Hair follicle dermal papilla cell (primary cell): ENCODE data around the gene ACER1. TPM values are rescaled to one million over a fixed set of nuclear protein-coding genes. Genes with fewer than 3 reads are reported as not detected.

Source experiments
- total RNA-seq: library from RNA; depleted of rRNA; stranded (reverse); fragments of >200 nt; gene quantifications from 2 replicates; pipeline ENCODE4 v1.2.3, GENCODE V29; 2012

The ACER1 gene, protein sequence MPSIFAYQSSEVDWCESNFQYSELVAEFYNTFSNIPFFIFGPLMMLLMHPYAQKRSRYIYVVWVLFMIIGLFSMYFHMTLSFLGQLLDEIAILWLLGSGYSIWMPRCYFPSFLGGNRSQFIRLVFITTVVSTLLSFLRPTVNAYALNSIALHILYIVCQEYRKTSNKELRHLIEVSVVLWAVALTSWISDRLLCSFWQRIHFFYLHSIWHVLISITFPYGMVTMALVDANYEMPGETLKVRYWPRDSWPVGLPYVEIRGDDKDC
- not detected in 2 replicates for total RNA-seq

DNA sequence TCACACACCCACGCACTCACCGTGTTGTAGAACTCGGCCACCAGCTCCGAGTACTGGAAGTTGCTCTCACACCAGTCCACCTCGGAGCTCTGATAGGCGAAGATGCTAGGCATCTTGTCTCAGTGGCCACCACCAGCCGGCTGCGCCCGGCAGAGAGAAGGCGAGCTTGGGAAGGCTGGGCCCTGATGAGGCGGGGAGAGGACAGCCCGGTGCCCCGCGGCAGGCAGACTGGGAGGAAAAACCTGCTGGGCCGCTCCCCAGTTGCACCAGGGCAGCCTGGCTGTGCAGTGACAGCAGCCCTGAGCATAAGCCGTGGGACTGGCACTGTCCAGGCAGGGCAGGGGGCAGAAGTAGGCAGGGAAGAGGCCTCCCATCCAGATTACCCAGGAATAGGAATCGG is at the start of gene ACER1:
Gene ACER1, minus strand, starts transcription at position 174 of the 400 bp plus-strand sequence. Its CDS starts 61 bp downstream, at position 113.

DNA sequence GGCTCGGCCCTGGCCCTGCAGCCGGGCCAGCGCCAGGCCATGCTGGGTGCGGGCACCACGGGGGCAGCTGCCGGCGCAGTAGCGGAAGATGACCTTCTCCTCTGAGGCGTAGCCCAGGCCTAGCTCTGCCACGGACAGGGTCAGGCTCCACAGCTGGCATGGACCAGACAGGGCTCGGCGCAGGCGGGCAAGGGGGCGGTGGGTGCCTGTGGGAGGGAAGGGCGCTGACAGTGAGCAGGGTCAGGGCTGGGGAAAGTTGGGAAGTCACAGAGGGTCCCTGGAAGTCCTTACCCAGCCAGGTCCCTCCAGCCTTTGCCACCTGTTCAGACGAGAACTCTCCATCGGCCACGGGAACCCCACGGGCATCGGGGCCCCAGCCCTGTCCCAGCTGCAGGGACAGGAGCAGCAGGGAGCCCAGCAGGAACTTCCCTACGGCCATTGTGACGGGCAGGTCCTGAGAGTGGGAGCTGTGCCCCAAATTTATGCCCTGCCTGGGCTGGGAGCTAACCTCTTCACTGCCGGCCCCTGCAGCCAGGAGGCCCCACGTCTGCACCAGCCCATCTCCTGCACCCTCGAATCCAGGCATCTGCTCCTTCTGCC is 42.1 kb upstream of the ACER1 start, which contains the start of gene PSPN:
Gene PSPN, minus strand, starts transcription at position 523 of the 600 bp plus-strand sequence. Its CDS starts 84 bp downstream, at position 439.

DNA sequence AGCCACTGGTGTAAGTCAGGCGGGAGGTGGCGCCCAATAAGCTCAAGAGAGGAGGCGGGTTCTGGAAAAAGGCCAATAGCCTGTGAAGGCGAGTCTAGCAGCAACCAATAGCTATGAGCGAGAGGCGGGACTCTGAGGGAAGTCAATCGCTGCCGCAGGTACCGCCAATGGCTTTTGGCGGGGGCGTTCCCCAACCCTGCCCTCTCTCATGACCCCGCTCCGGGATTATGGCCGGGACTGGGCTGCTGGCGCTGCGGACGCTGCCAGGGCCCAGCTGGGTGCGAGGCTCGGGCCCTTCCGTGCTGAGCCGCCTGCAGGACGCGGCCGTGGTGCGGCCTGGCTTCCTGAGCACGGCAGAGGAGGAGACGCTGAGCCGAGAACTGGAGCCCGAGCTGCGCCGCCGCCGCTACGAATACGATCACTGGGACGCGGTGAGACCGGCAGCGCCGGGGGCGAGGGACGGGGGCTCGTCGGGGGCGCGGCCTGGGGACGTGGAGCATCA is 39.2 kb upstream of the ACER1 start, which contains the start of gene ALKBH7:
Gene ALKBH7, plus strand, starts transcription at position 201 of the 502 bp plus-strand sequence. Its CDS starts 27 bp downstream, at position 228.

DNA sequence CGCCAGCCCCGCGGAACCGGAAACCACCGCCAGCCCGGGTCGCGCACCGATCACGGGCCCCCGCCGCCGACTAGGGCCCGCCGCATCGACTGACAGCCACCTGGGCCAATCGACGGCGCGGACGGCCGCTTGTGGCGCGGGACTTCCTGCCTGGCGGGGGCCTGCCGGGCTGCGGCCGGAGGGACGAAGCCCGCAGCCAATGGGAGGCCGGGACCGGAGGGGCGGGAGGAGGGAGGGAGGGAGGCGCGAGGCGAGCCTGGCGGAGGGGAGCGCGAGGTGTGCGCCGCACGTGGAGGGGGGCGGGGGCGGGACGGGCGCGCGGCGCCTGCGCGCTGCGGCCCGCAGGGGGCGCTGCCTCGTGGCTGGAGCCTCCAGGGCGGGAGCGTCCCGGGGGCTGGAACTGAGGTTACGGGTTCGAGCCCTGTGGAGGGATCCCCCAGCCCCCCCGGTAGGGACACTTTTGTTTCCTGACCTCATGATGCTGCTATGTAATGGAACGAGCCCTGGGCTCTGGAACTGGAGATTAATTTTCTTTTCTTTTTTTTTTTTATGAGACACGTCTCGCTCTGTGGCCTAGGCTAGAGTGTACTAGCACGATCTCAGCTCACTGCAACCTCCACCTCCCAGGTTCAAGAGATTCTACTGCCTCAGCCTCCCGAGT is 53.4 kb downstream of the ACER1 start, which contains the start of gene MLLT1:
Gene MLLT1, minus strand, starts transcription at position 45 of the 661 bp plus-strand sequence. CDS start 191 bp downstream, outside the sequence.

Other genes starting within 250 kb of the ACER1 start
- 18.3 and 19.9 TPM in 2 replicates for gene RFX2, start 223.1 kb downstream of the ACER1 start, total RNA-seq
- gene ACSBG2, start 197.9 kb downstream of the ACER1 start, total RNA-seq = not detected in 2 replicates
- gene MLLT1, start 53.6 kb downstream of the ACER1 start, total RNA-seq = 21.6 and 22.2 TPM in 2 replicates
- gene CLPP, start 27.9 kb upstream of the ACER1 start, total RNA-seq = 34.1 and 41.7 TPM in 2 replicates
- 42.0 and 54.8 TPM in 2 replicates for gene ALKBH7, start 39.2 kb upstream of the ACER1 start, total RNA-seq
- 0.97 and 2.9 TPM in 2 replicates for gene PSPN, start 42.3 kb upstream of the ACER1 start, total RNA-seq
- 45.9 and 46.8 TPM in 2 replicates for gene GTF2F1, start 59.6 kb upstream of the ACER1 start, total RNA-seq
- gene KHSRP, start 91.2 kb upstream of the ACER1 start, total RNA-seq = 104 and 115 TPM in 2 replicates
- 0.12 and 0.16 TPM in 2 replicates for gene SLC25A41, start 100.2 kb upstream of the ACER1 start, total RNA-seq
- gene SLC25A23, start 126.2 kb upstream of the ACER1 start, total RNA-seq = 71.8 and 74.3 TPM in 2 replicates
- not detected in 2 replicates for gene CRB3, start 130.7 kb upstream of the ACER1 start, total RNA-seq
- not detected in 2 replicates for gene DENND1C, start 148.2 kb upstream of the ACER1 start, total RNA-seq
- gene TUBB4A, start 168.7 kb upstream of the ACER1 start, total RNA-seq = not detected in 2 replicates
- 5.7 and 7.5 TPM in 2 replicates for gene TNFSF9, start 197.4 kb upstream of the ACER1 start, total RNA-seq